A549 (cell line): ENCODE data around the gene HACD1. TPM values are rescaled to one million over a fixed set of nuclear protein-coding genes. Genes with fewer than 3 reads are reported as not detected.

Experiments
- ATAC-seq, 2 experiments: fragments of 200-7000 bp in 1 of 2; fragments of >200 bp in 1 of 2; cut with Nextera tagmentation in 1 of 2; cut with Tn5 transposase in 1 of 2; 3 replicates each; pipeline versions ENCODE4 v1.8.0 to v1.9.1; 2018 to 2020; ENCODE audit warnings: mild to moderate bottlenecking in 1 of 2, moderate library complexity in 1 of 2
- CTCF ChIA-PET: fragments of 300-600 bp; sonication (Branson Sonifier 250); formaldehyde crosslinking; extraction: SDS; loops from one replicate; lab custom pipeline; 2021; ENCODE audit warnings: antibody characterized with exemption, inconsistent platforms; lab: Yijun Ruan, JAX
- POLR2A ChIA-PET: fragments of 350-600 bp; formaldehyde crosslinking; extraction: SDS; loops from one replicate; lab custom pipeline; 2021; ENCODE audit warnings: antibody characterized with exemption, inconsistent platforms; lab: Yijun Ruan, JAX
- DNase-seq, 2 experiments: peaks; one replicate each; pipeline versions ENCODE4 v3.0.0 to v3.0.0-alpha.2; 2011 to 2016; ENCODE audit warnings: low read depth in 1 of 2, low spot score in 1 of 2
- FAIRE-seq: peaks from 2 replicates; lab custom pipeline; 2011; peaks lifted over from hg19 to GRCh38; lab: Jason Lieb, UNC
- H3K27ac ChIP-seq, 2 experiments: fragments of >200 bp; sonication (Bioruptor Twin); formaldehyde crosslinking; 3 replicates each; pipeline ENCODE4 v1.5.1; 2016 to 2017
- H3K4me1 ChIP-seq: fragments of >200 bp; sonication (Bioruptor Twin); formaldehyde crosslinking; 3 replicates; pipeline ENCODE4 v1.6.1; 2016
- H3K4me2 ChIP-seq: fragments of >200 bp; sonication (Bioruptor Twin); formaldehyde crosslinking; 3 replicates; pipeline ENCODE4 v1.6.1; 2016
- H3K4me3 ChIP-seq: fragments of >200 bp; sonication (Bioruptor Twin); formaldehyde crosslinking; 3 replicates; pipeline ENCODE4 v1.5.1; 2016
- H3K9me3 ChIP-seq: fragments of >200 bp; sonication (Bioruptor Twin); formaldehyde crosslinking; 3 replicates; pipeline ENCODE4 v1.6.1; 2016
- BCL3 ChIP-seq: fragments of >200 bp; sonication (Bioruptor Twin); formaldehyde crosslinking; IDR thresholded peaks from 3 replicates; pipeline ENCODE4 v1.6.1; 2016
- CEBPB ChIP-seq, 2 experiments: fragments of >200 bp in 1 of 2; sonication (Bioruptor Twin) in 1 of 2; formaldehyde crosslinking in 1 of 2; IDR thresholded peaks; 2 replicates each; pipeline ENCODE4 v1.6.1; 2012 to 2016
- CHD2 ChIP-seq: fragments of 150-350 bp; IDR thresholded peaks from 2 replicates; pipeline ENCODE4 v1.6.1; 2014; ENCODE audit warnings: low read length; ENCODE audit not compliant: partially characterized antibody
- E2F6 ChIP-seq: IDR thresholded peaks from 2 replicates; pipeline ENCODE4 v1.6.1; 2012; ENCODE audit warnings: low read depth, borderline replicate concordance
- EHMT2 ChIP-seq: fragments of 200-600 bp; sonication (generic); IDR thresholded peaks from 2 replicates; pipeline ENCODE4 v1.6.1; 2016; ENCODE audit warnings: antibody characterized with exemption, low read depth, mild to moderate bottlenecking, moderate library complexity
- HES2 ChIP-seq: fragments of >200 bp; sonication (Bioruptor Twin); formaldehyde crosslinking; IDR thresholded peaks from 2 replicates; pipeline ENCODE4 v1.6.1; 2016
- HEYL ChIP-seq: fragments of 250-450 bp; sonication (Bioruptor Pico); IDR thresholded peaks from 2 replicates; pipeline ENCODE4 v1.8.0; 2021; ENCODE audit warnings: mild to moderate bottlenecking, moderate library complexity
- HOXA7 ChIP-seq: fragments of 250-450 bp; sonication (Bioruptor Pico); IDR thresholded peaks from 2 replicates; pipeline ENCODE4 v1.5.0; 2020; ENCODE audit warnings: mild to moderate bottlenecking, moderate library complexity
- JUNB ChIP-seq: fragments of >200 bp; sonication (Bioruptor Twin); formaldehyde crosslinking; IDR thresholded peaks from 2 replicates; pipeline ENCODE4 v1.6.1; 2016
- MAFK ChIP-seq: fragments of 450-650 bp; IDR thresholded peaks from 2 replicates; pipeline ENCODE4 v1.6.1; 2014; ENCODE audit not compliant: partially characterized antibody
- MYC ChIP-seq: IDR thresholded peaks from 2 replicates; pipeline ENCODE4 v1.6.1; 2012; ENCODE audit warnings: mild to moderate bottlenecking, inconsistent platforms, low read length, improper control_type of control experiment, borderline replicate concordance
- NFE2L2 ChIP-seq: fragments of 150-350 bp; conservative IDR thresholded peaks from 2 replicates; pipeline ENCODE4 v1.6.1; 2014; ENCODE audit warnings: low read length
- RCOR1 ChIP-seq: fragments of 150-350 bp; IDR thresholded peaks from 2 replicates; pipeline ENCODE4 v1.6.1; 2014; ENCODE audit warnings: antibody characterized with exemption, low read length, low read depth
- REST ChIP-seq: fragments of 200-600 bp; sonication (generic); IDR thresholded peaks from 2 replicates; pipeline ENCODE4 v1.6.1; 2016; ENCODE audit warnings: antibody characterized with exemption, mild to moderate bottlenecking, moderate library complexity
- RNF2 ChIP-seq: fragments of 200-600 bp; sonication (generic); IDR thresholded peaks from 2 replicates; pipeline ENCODE4 v1.6.1; 2016; ENCODE audit warnings: low read depth, mild to moderate bottlenecking, antibody characterized with exemption, moderate library complexity, borderline replicate concordance
- ZC3H11A ChIP-seq: fragments of 450-650 bp; IDR thresholded peaks from 2 replicates; pipeline ENCODE4 v1.6.1; 2014; ENCODE audit warnings: antibody characterized with exemption, mild to moderate bottlenecking
- ZFP36 ChIP-seq: fragments of 450-650 bp; IDR thresholded peaks from 2 replicates; pipeline ENCODE4 v1.6.1; 2014; ENCODE audit warnings: borderline replicate concordance; ENCODE audit not compliant: partially characterized antibody
- ZNF302 ChIP-seq: fragments of 250-450 bp; sonication (Bioruptor Pico); IDR thresholded peaks from 2 replicates; pipeline ENCODE4 v1.9.0; 2021; ENCODE audit warnings: inconsistent platforms, mild to moderate bottlenecking, moderate library complexity
- ZSCAN20 ChIP-seq: fragments of 250-450 bp; sonication (Bioruptor Pico); IDR thresholded peaks from 2 replicates; pipeline ENCODE4 v1.8.0; 2022; ENCODE audit warnings: mild to moderate bottlenecking, moderate library complexity
- WGBS: methylation state at CpG from one replicate; pipeline ENCODE4 v1.1.6; 2017; ENCODE audit errors: missing lambda C conversion rate; 5-methylcytosine and 5-hydroxymethylcytosine counted together
- polyA plus RNA-seq, 4 experiments: library from polyadenylated mRNA; depleted of rRNA in 3 of 4; stranded (reverse); fragments of >200 nt; fragmentation: RNase III in 1 of 4; extraction: RNeasy Plus Mini Kit Qiagen cat#74134 plus additional on column Dnase treatment in 1 of 4; gene quantifications; 2 replicates in 3 of 4; 3 replicates in 1 of 4; pipeline ENCODE4 v1.2.3, GENCODE V29; 2011 to 2017

The HACD1 gene
- polyA plus RNA-seq, 2 of the 4 experiments (the other 2 are of a cell fraction) = 44.9 to 92.1 TPM

- TF ChIP-seq HES2 (no peak), ZNF302 (no peak), E2F6 (no peak), MAFK (no peak), NFE2L2 (no peak), ZSCAN20 (CRISPR knock-in tag) (no peak), ZC3H11A (no peak), ZFP36 (no peak)
- FAIRE-seq (no peak), ATAC-seq (no peak), DNase-seq (no peak)
- WGBS = 86% methylated on average over 2 of the region's 2 CpGs
- ChIA-PET POLR2A (no interaction called here), CTCF (no interaction called here)
- Histone ChIP-seq H3K27ac (no peak overlapping the region), H3K9me3 (no peaks in the 10 kb centered on the region), H3K4me3 (no peak overlapping the region), H3K4me2 (no peak overlapping the region), H3K4me1 (no peaks in the 10 kb centered on the region)
These were observed 56.1 kb downstream of the HACD1 start for GRCh38 chr10:17561111-17561510.

GRCh38 chr10:17557459-17557858 is 59.7 kb downstream of the HACD1 start:
- Histone ChIP-seq H3K4me2 (no peak overlapping the region), H3K4me1 (no peaks in the 10 kb centered on the region), H3K9me3 (no peaks in the 10 kb centered on the region), H3K27ac (no peak overlapping the region), H3K4me3 (no peak overlapping the region)
- ATAC-seq (no peak), DNase-seq (no peak), FAIRE-seq (no peak)
- ChIA-PET CTCF (interaction anchor here (0.6 kb wide), 1 partner anchor 147 kb away, joined by 5 read pairs; no protein-coding TSS in a partner anchor), POLR2A (no interaction called here)
- 78% methylated on average over 3 of the region's 3 CpGs for WGBS
- TF ChIP-seq JUNB = no peak

GRCh38 chr10:17548770-17549169 is 68.4 kb downstream of the HACD1 start:
- POLR2A ChIA-PET = no interaction called here
- CTCF ChIA-PET = interaction anchor here (1.1 to 1.2 kb wide), 2 partner anchors 15 to 74 kb away, joined by 3 read pairs; no protein-coding TSS in a partner anchor
- ATAC-seq (no peak), FAIRE-seq (no peak), DNase-seq (no peak)
- Histone ChIP-seq H3K4me2 (no peak overlapping the region), H3K27ac (no peak overlapping the region), H3K4me3 (no peak overlapping the region), H3K4me1 (no peaks in the 10 kb centered on the region), H3K9me3 (peaks cover 3% of the 10 kb centered on the region; the same call in 1 of the 3 replicates)
- TF ChIP-seq EHMT2 (no peak), HOXA7 (CRISPR knock-in tag) (no peak), RNF2 (no peak), ZFP36 (no peak), REST (no peak), ZC3H11A (no peak), RCOR1 (no peak), CHD2 (no peak), MYC (no peak), CEBPB (IDR thresholded peaks at IDR 0.05) (no peak), BCL3 (no peak), HEYL (no peak)
- WGBS = 61% methylated on average over 3 of the region's 3 CpGs
